OCI-LY1 (cell line): ENCODE results near the gene SUCNR1.
"Not testable (repeated sequence)": the region's sequence is repeated elsewhere in the genome, so short reads cannot be mapped to it uniquely, and the experiment has no call there.

Source experiments
- H2AFZ ChIP-seq: fragments of 200-600 bp; sonication (generic), shearing (Covaris generic); 2 replicates; pipeline ENCODE4 v1.6.0; 2014; ENCODE audit warnings: antibody characterized with exemption, mild to moderate bottlenecking, low read length
- H3F3A ChIP-seq: fragments of 200-600 bp; sonication (generic), shearing (Covaris generic); 2 replicates; pipeline ENCODE4 v1.6.0; 2014; ENCODE audit warnings: mild to moderate bottlenecking, antibody characterized with exemption, low read length, moderate library complexity; ENCODE audit not compliant: insufficient read depth
- H3K27ac ChIP-seq: fragments of 200-600 bp; sonication (generic); 2 replicates; pipeline ENCODE4 v1.5.1; 2014; ENCODE audit warnings: low read length, mixed run types, mild to moderate bottlenecking, low read depth; ENCODE audit not compliant: poor library complexity, severe bottlenecking
- H3K27me3 ChIP-seq: fragments of 200-600 bp; sonication (generic); 2 replicates; pipeline ENCODE4 v1.6.0; 2014; ENCODE audit warnings: antibody characterized with exemption, mild to moderate bottlenecking, low read length, moderate library complexity; ENCODE audit not compliant: insufficient read depth
- H3K36me3 ChIP-seq: fragments of 200-600 bp; sonication (generic); 2 replicates; pipeline ENCODE4 v1.6.1; 2014; ENCODE audit warnings: mild to moderate bottlenecking, antibody characterized with exemption, low read length, moderate library complexity, mixed read lengths; ENCODE audit not compliant: insufficient read depth
- H3K4me1 ChIP-seq: fragments of 200-600 bp; sonication (generic); 2 replicates; pipeline ENCODE4 v1.5.1; 2014; ENCODE audit warnings: mild to moderate bottlenecking, low read length, moderate library complexity; ENCODE audit not compliant: insufficient read depth, severe bottlenecking
- H3K4me2 ChIP-seq: fragments of 200-600 bp; sonication (generic), shearing (Covaris generic); 2 replicates; pipeline ENCODE4 v1.6.1; 2014; ENCODE audit warnings: low read length
- H3K4me3 ChIP-seq: fragments of 200-600 bp; sonication (generic); 2 replicates; pipeline ENCODE4 v1.5.1; 2014; ENCODE audit warnings: low read length, low read depth, mild to moderate bottlenecking, mixed read lengths; ENCODE audit not compliant: poor library complexity, severe bottlenecking
- H3K79me2 ChIP-seq: fragments of 200-600 bp; shearing (Covaris generic); 2 replicates; pipeline ENCODE4 v1.6.1; 2016; ENCODE audit warnings: mixed run types, low read length, mixed read lengths; ENCODE audit not compliant: insufficient read depth
- H3K9ac ChIP-seq: fragments of 200-600 bp; sonication (generic), shearing (Covaris generic); 2 replicates; pipeline ENCODE4 v1.6.1; 2014; ENCODE audit warnings: mild to moderate bottlenecking, low read length, mixed read lengths
- H3K9me2 ChIP-seq: fragments of 200-600 bp; sonication (generic), shearing (Covaris generic); 2 replicates; pipeline ENCODE4 v1.6.1; 2014; ENCODE audit warnings: low read depth, mild to moderate bottlenecking, low read length, mixed read lengths
- H3K9me3 ChIP-seq: fragments of 200-600 bp; shearing (Covaris generic); 2 replicates; pipeline ENCODE4 v1.6.1; 2014; ENCODE audit warnings: low read length, mixed read lengths
- H4K20me1 ChIP-seq: fragments of 200-600 bp; sonication (generic), shearing (Covaris generic); 2 replicates; pipeline ENCODE4 v1.6.0; 2016; ENCODE audit warnings: mild to moderate bottlenecking, low read length; ENCODE audit not compliant: insufficient read depth
- CTCF ChIP-seq: fragments of 200-600 bp; sonication (generic), shearing (Covaris generic); IDR thresholded peaks from 2 replicates; pipeline ENCODE4 v1.5.1; 2017; ENCODE audit warnings: mild to moderate bottlenecking, antibody characterized with exemption, low read length, moderate library complexity, mixed read lengths
- EZH2 ChIP-seq: fragments of 200-600 bp; sonication (generic), shearing (Covaris generic); IDR thresholded peaks from 2 replicates; pipeline ENCODE4 v1.8.0; 2017; ENCODE audit warnings: borderline replicate concordance, mixed run types, mild to moderate bottlenecking, antibody characterized with exemption, low read length, moderate library complexity, mixed read lengths

Gene SUCNR1

GRCh38 chr3:151925876-151926275 lies 52.4 kb downstream of the SUCNR1 start:
- Histone ChIP-seq H3K27ac (no peak overlapping the region), H3K79me2 (no peaks in the 10 kb centered on the region), H3K9me3 (no peaks in the 10 kb centered on the region), H3F3A (no peaks in the 10 kb centered on the region), H3K36me3 (no peaks in the 10 kb centered on the region), H3K4me1 (no peaks in the 10 kb centered on the region), H2AFZ (no peak overlapping the region), H3K9me2 (no peaks in the 10 kb centered on the region), H3K27me3 (no peaks in the 10 kb centered on the region), H3K9ac (no peak overlapping the region), H3K4me3 (no peak overlapping the region), H3K4me2 (no peak overlapping the region), H4K20me1 (no peaks in the 10 kb centered on the region)
- no peak for TF ChIP-seq CTCF
- no peak for TF ChIP-seq EZH2

GRCh38 chr3:151926956-151927355 lies 53.5 kb downstream of the SUCNR1 start:
- no peak overlapping the region for H3K4me3 ChIP-seq
- no peak overlapping the region for H3K4me2 ChIP-seq
- H4K20me1 ChIP-seq: no peaks in the 10 kb centered on the region
- no peak overlapping the region for H3K27ac ChIP-seq
- H2AFZ ChIP-seq: no peak overlapping the region
- no peaks in the 10 kb centered on the region for H3F3A ChIP-seq
- no peaks in the 10 kb centered on the region for H3K4me1 ChIP-seq
- H3K9me3 ChIP-seq: no peaks in the 10 kb centered on the region
- no peaks in the 10 kb centered on the region for H3K9me2 ChIP-seq
- no peaks in the 10 kb centered on the region for H3K79me2 ChIP-seq
- H3K9ac ChIP-seq: no peak overlapping the region
- no peaks in the 10 kb centered on the region for H3K36me3 ChIP-seq
- TF ChIP-seq CTCF: no peak
- TF ChIP-seq EZH2: no peak
- H3K27me3 ChIP-seq: no peaks in the 10 kb centered on the region

GRCh38 chr3:151927915-151928525 lies 54.6 kb downstream of the SUCNR1 start:
- H3K9ac ChIP-seq, H3K27me3 ChIP-seq, H3K4me3 ChIP-seq, H3F3A ChIP-seq, H4K20me1 ChIP-seq, H3K9me2 ChIP-seq, H2AFZ ChIP-seq, H3K4me1 ChIP-seq, H3K9me3 ChIP-seq, H3K79me2 ChIP-seq, H3K36me3 ChIP-seq, H3K4me2 ChIP-seq, H3K27ac ChIP-seq: not testable (repeated sequence)

GRCh38 chr3:151931171-151931570 lies 57.7 kb downstream of the SUCNR1 start:
- no peak overlapping the region for H3K4me2 ChIP-seq
- no peak overlapping the region for H2AFZ ChIP-seq
- H3K4me3 ChIP-seq: no peak overlapping the region
- H3K27me3 ChIP-seq: no peaks in the 10 kb centered on the region
- no peak overlapping the region for H3K27ac ChIP-seq
- H3F3A ChIP-seq: no peaks in the 10 kb centered on the region
- H3K9me2 ChIP-seq: no peaks in the 10 kb centered on the region
- H3K4me1 ChIP-seq: no peaks in the 10 kb centered on the region
- H3K79me2 ChIP-seq: no peaks in the 10 kb centered on the region
- TF ChIP-seq EZH2 (no peak), CTCF (no peak)
- no peaks in the 10 kb centered on the region for H3K36me3 ChIP-seq
- no peaks in the 10 kb centered on the region for H3K9me3 ChIP-seq
- H4K20me1 ChIP-seq: no peaks in the 10 kb centered on the region
- H3K9ac ChIP-seq: no peak overlapping the region
